ENCODE measurements around the gene ZNF184. TPM values are rescaled to one million over a fixed set of nuclear protein-coding genes. Genes with fewer than 3 reads are reported as not detected.

Gene ZNF184
- total RNA-seq = 29.1 TPM

GRCh38 chr6:27472617-27473400 is at the start of gene ZNF184:
TSS of gene ZNF184 (minus strand) at chr6:27473105. CDS start at chr6:27472294, 811 bp downstream.

Small RNA genes within 50 kb of the gene (small RNA-seq; reads per million reads assigned to genes)
- not detected for gene AL021918.1 (ENCODE audit: low replicate concordance)
- not detected for gene AL021918.2 (ENCODE audit: low replicate concordance)
- not detected for gene MCFD2P1 (ENCODE audit: low replicate concordance)

Other genes starting within 250 kb of the ZNF184 start
- gene PRSS16, start 225.4 kb downstream of the ZNF184 start, total RNA-seq = 0.31 TPM
- gene POM121L2, start 160.8 kb downstream of the ZNF184 start, total RNA-seq = not detected
- gene ZNF391, start 84.3 kb downstream of the ZNF184 start, total RNA-seq = 5.3 TPM